Measurements from ENCODE around the gene ARPC4. TPM values are rescaled to one million over a fixed set of nuclear protein-coding genes. Genes with fewer than 3 reads are reported as not detected.
A peak's percentile ranks its signal among the peaks of the same experiment; 100 is the strongest.

The ARPC4 gene
- total RNA-seq, 1 donor from 2014 or later: 156 TPM

GRCh38 chr3:9820946-9821345, 28.1 kb downstream of the ARPC4 start:
- no peaks in the 10 kb centered on the region for H3K9me3 Mint-ChIP-seq
- TF ChIP-seq, protein P1, sequence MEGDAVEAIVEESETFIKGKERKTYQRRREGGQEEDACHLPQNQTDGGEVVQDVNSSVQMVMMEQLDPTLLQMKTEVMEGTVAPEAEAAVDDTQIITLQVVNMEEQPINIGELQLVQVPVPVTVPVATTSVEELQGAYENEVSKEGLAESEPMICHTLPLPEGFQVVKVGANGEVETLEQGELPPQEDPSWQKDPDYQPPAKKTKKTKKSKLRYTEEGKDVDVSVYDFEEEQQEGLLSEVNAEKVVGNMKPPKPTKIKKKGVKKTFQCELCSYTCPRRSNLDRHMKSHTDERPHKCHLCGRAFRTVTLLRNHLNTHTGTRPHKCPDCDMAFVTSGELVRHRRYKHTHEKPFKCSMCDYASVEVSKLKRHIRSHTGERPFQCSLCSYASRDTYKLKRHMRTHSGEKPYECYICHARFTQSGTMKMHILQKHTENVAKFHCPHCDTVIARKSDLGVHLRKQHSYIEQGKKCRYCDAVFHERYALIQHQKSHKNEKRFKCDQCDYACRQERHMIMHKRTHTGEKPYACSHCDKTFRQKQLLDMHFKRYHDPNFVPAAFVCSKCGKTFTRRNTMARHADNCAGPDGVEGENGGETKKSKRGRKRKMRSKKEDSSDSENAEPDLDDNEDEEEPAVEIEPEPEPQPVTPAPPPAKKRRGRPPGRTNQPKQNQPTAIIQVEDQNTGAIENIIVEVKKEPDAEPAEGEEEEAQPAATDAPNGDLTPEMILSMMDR (conservative IDR thresholded peaks at IDR 0.05): peak; percentile 50
- peaks cover 4% of the 10 kb centered on the region for H3K36me3 Mint-ChIP-seq (ENCODE audit: low read depth)
- no peak overlapping the region for H3K4me3 Mint-ChIP-seq
- H3K4me1 Mint-ChIP-seq: no peaks in the 10 kb centered on the region
- DNase-seq (ENCODE audit: low read depth, low spot score): no peak
- H3K27me3 Mint-ChIP-seq (ENCODE audit: low read depth): no peaks in the 10 kb centered on the region
- no peak overlapping the region for H3K27ac Mint-ChIP-seq (ENCODE audit: unreplicated experiment)

DNA sequence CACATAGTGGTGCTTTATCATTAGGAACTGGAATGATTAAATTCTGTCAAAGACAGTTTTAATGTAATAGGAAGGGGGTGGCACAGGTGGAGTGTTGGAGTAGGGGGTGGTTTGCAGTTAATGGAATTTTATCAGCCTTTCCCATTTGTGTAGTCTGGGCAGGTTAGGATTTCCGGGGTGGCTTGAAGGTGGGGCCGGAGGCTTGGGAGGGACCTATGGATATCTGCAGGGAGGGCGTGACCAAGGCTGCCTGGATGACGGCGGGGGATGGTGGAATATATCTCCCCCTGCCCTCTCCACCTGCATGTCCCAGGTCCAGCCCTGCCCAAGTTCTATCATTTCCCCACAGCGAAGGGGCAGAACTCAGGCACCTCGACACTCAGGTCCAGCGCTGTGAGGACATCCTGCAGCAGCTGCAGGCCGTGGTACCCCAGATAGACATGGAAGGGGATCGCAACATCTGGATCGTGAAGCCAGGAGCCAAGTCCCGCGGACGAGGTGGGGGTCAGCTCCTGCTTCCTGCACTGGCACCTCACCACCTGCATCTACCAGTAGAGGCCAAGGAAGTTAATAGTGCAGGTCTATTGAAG, 32.7 kb downstream of the ARPC4 start:
- no peaks in the 10 kb centered on the region for H3K36me3 Mint-ChIP-seq (ENCODE audit: low read depth)
- no peaks in the 10 kb centered on the region for H3K27me3 Mint-ChIP-seq (ENCODE audit: low read depth)
- H3K4me1 Mint-ChIP-seq: no peaks in the 10 kb centered on the region
- H3K27ac Mint-ChIP-seq (ENCODE audit: unreplicated experiment): no peak overlapping the region
- no peaks in the 10 kb centered on the region for H3K9me3 Mint-ChIP-seq
- H3K4me3 Mint-ChIP-seq: no peak overlapping the region
- DNase-seq (ENCODE audit: low read depth, low spot score): no peak
- TF ChIP-seq, protein P1 (conservative IDR thresholded peaks at IDR 0.05): no peak

DNA sequence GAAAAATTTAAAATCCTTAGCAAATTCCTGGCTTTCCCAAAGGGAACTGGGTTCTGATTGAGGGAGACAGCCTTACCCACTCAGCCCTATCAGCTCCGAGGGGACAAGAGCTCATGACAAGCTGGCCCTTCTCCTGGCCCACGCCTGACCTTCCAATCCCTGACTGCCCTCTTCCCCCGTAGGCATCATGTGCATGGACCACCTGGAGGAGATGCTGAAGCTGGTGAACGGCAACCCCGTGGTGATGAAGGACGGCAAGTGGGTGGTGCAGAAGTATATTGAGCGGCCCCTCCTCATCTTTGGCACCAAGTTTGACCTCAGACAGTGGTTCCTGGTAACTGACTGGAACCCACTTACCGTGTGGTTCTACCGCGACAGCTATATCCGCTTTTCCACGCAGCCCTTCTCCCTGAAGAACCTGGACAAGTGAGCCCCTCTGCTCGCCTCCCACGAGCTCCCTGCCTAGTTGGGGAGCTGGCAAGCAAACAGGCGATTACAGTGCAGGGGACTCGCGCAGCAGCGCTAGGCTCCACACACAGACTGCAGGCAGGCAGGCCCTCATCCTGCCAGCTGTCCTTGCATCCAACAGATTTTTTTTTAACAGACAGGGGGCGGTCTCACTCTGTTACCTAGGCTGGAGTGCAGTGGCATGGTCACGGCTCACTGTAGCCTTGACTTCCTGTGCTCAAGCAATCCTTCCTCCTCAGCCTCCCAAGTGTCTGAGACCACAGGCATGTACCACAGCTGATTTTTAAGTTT, 34.1 kb downstream of the ARPC4 start:
- H3K27me3 Mint-ChIP-seq (ENCODE audit: low read depth): no peaks in the 10 kb centered on the region
- TF ChIP-seq, protein P1 (conservative IDR thresholded peaks at IDR 0.05): peak; percentile 53
- DNase-seq (ENCODE audit: low read depth, low spot score): no peak
- H3K27ac Mint-ChIP-seq (ENCODE audit: unreplicated experiment): no peak overlapping the region
- H3K36me3 Mint-ChIP-seq (ENCODE audit: low read depth): no peaks in the 10 kb centered on the region
- no peaks in the 10 kb centered on the region for H3K9me3 Mint-ChIP-seq
- H3K4me1 Mint-ChIP-seq: no peaks in the 10 kb centered on the region
- H3K4me3 Mint-ChIP-seq: no peak overlapping the region

- no peak for DNase-seq (ENCODE audit: low read depth, low spot score)
- Mint-ChIP-seq H3K36me3 (ENCODE audit: low read depth) (no peaks in the 10 kb centered on the region), H3K27me3 (ENCODE audit: low read depth) (no peaks in the 10 kb centered on the region), H3K4me1 (no peaks in the 10 kb centered on the region), H3K27ac (ENCODE audit: unreplicated experiment) (no peak overlapping the region), H3K9me3 (no peaks in the 10 kb centered on the region), H3K4me3 (no peak overlapping the region)
- TF ChIP-seq, protein P1 (conservative IDR thresholded peaks at IDR 0.05): no peak
These were observed 36.2 kb downstream of the ARPC4 start for GRCh38 chr3:9828801-9829755.

DNA sequence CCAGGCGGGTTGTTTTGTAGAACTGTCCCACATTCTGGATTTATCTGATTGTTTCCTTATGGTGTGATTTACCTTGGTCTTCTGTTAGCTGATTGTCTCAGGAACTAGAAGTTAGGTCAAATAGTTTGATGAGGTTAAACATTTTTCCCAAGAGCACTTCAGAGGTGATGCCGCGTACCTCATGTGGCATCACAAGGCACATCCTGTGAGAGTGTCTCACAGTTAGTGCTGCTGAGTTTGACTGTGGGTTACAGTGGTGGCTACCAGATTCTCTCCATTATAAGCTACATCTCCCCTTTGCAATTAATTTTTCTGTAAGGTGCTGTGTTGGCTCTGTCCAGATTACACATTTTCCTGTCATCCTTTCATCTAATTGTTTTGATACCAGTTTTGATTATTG, 38.4 kb downstream of the ARPC4 start:
- H3K27ac Mint-ChIP-seq (ENCODE audit: unreplicated experiment): no peak overlapping the region
- no peaks in the 10 kb centered on the region for H3K9me3 Mint-ChIP-seq
- TF ChIP-seq, protein P1 (conservative IDR thresholded peaks at IDR 0.05): no peak
- H3K4me3 Mint-ChIP-seq: no peak overlapping the region
- DNase-seq (ENCODE audit: low read depth, low spot score): no peak
- no peaks in the 10 kb centered on the region for H3K4me1 Mint-ChIP-seq
- no peaks in the 10 kb centered on the region for H3K27me3 Mint-ChIP-seq (ENCODE audit: low read depth)
- no peaks in the 10 kb centered on the region for H3K36me3 Mint-ChIP-seq (ENCODE audit: low read depth)
